Heart left ventricle (tissue), 16 donors: ENCODE measurements around the gene CAPZA1. TPM values are rescaled to one million over a fixed set of nuclear protein-coding genes. Genes with fewer than 3 reads are reported as not detected.

Experiments
- ATAC-seq, 4 donors: fragments of 200-7000 bp; cut with Tn5 transposase; one replicate each; pipeline ENCODE4 v1.9.1; 2020 to 2022; ENCODE audit warnings: moderate library complexity in 4 of 4, mild to moderate bottlenecking in 3 of 4, moderate number of reproducible peaks in 1 of 4
- DNase-seq, 5 donors: peaks; one replicate each; pipeline ENCODE4 v3.0.0-alpha.2; 2020
- H3K27ac ChIP-seq, 12 donors: fragments of 200-600 bp; sonication (generic) in 4 of 12; one replicate each; pipeline versions ENCODE4 v1.5.0 to v1.8.0; 2016 to 2022; ENCODE audit warnings: mild to moderate bottlenecking in 2 of 12
- H3K27me3 ChIP-seq, 9 donors: fragments of 200-600 bp; sonication (generic) in 2 of 9; one replicate each; pipeline versions ENCODE4 v1.5.1 to v1.8.0; 2016 to 2022; ENCODE audit warnings: mild to moderate bottlenecking in 3 of 9
- H3K36me3 ChIP-seq, 9 donors: fragments of 200-600 bp; sonication (generic) in 2 of 9; one replicate each; pipeline versions ENCODE4 v1.5.0 to v1.8.0; 2018 to 2022; ENCODE audit warnings: mild to moderate bottlenecking in 2 of 9
- H3K4me1 ChIP-seq, 12 donors: fragments of 200-600 bp; sonication (generic) in 4 of 12; one replicate each; pipeline versions ENCODE4 v1.5.0 to v1.8.0; 2016 to 2022; ENCODE audit warnings: mild to moderate bottlenecking in 3 of 12
- H3K4me3 ChIP-seq, 12 donors: fragments of 200-600 bp; sonication (generic) in 4 of 12; one replicate each; pipeline versions ENCODE4 v1.5.0 to v1.8.0; 2017 to 2022; ENCODE audit warnings: mild to moderate bottlenecking in 9 of 12, moderate library complexity in 4 of 12
- H3K9me3 ChIP-seq, 12 donors: fragments of 200-600 bp; sonication (generic) in 4 of 12; one replicate each; pipeline versions ENCODE4 v1.5.0 to v1.8.0; 2016 to 2022; ENCODE audit warnings: mild to moderate bottlenecking in 1 of 12
- CTCF ChIP-seq, 12 donors: fragments of 200-600 bp; sonication (generic) in 4 of 12; IDR thresholded peaks; one replicate each; pipeline versions ENCODE4 v1.5.0 to v1.8.0; 2018 to 2022; ENCODE audit warnings: antibody characterized with exemption in 12 of 12, mild to moderate bottlenecking in 5 of 12
- POLR2A ChIP-seq, 2 donors: fragments of 450-650 bp; IDR thresholded peaks; one replicate each; pipeline ENCODE4 v1.6.1; 2017; ENCODE audit warnings: antibody characterized with exemption in 2 of 2, mild to moderate bottlenecking in 2 of 2, moderate library complexity in 2 of 2
- WGBS, 4 donors: extraction: QIAGEN DNeasy Blood & Tissue Kit in 2 of 4; methylation state at CpG; one replicate each; pipeline versions ENCODE4 v1.1.5 to v1.1.7; 2013 to 2018; 5-methylcytosine and 5-hydroxymethylcytosine counted together
- intact Hi-C, 10 donors: fragments of 100-400 bp; cut with DNase I; formaldehyde crosslinking; loops; one replicate each; pipeline versions ENCODE4 v1.11.1 to v1.14.2; 2022
- polyA plus RNA-seq, 2 donors: library from polyadenylated mRNA; stranded (reverse); fragments of 200-250 nt; gene quantifications; one replicate each; pipeline ENCODE4 v1.2.3, GENCODE V29; 2013
- total RNA-seq, 9 donors: library from RNA; depleted of rRNA in 2 of 9; stranded (reverse); fragments of >200 nt in 2 of 9; fragmentation: NEBNext Ultra II Directional in 3 of 9; extraction: Animal tissue kit (Norgen Biotek cat#: 25700) in 3 of 9; gene quantifications; one replicate each; pipeline versions ENCODE4 v1.1.0 to v1.2.4, GENCODE V29; 2016 to 2023
- donor health status: ischemic (EF 13 %, LVEDD 7.1; RV severe dilation, severe dysfunction).
- donor health status: healthy with polysubstance abuse.
- donor health status: DM: no; HTN: yes; CAD: no.
- donor health status: DM: no; HTN: no; CAD: no.
- donor health status: ischemic (EF 25% LVEDD 6.9; RV normal size, moderate dysfunction).
- donor health status: ischemic (EF 25% LVEDD 5.7; RV mildly dilated, moderate dysfunction).
- donor health status: healthy.
- donor health status: DM: yes; HTN: yes; CAD: no.
- donor health status: ischemic (EF 35%, LVEDD 5.7; RV mildly dilated, moderate dysfunction).
- donor health status: nonischemic (EF 11% LVEDD 7.7; RV severe dilation, severe dysfunction).
- donor health status: DM: yes; HTN: yes; CAD: no.
- donor health status: PGD.
- donor health status: ischemic (EF 29% LVEDD 5.4; RV normal size, mild dysfunction).
- donor health status: nonischemic (EF 23%, LVEDD 6.1; RV moderate dilation, normal function).

CAPZA1 gene
- total and polyA plus RNA-seq, 11 donors = 17.0 to 98.4 (median 32.6) TPM

GRCh38 chr1:112676543-112676942, 56.9 kb downstream of the CAPZA1 start:
- peak overlapping the region in 1 of 12 donors; percentile 97 for H3K4me3 ChIP-seq
- H3K27me3 ChIP-seq = no peaks in the 10 kb centered on the region
- peaks cover 0 to 14% (median 6%) of the 10 kb centered on the region in 9 donors for H3K36me3 ChIP-seq
- H3K9me3 ChIP-seq = no peaks in the 10 kb centered on the region
- no peak for DNase-seq
- no peak for ATAC-seq
- 88 to 96% (median 94%) methylated on average over 3 of the region's 3 CpGs for WGBS, 4 donors
- no peak overlapping the region for H3K27ac ChIP-seq
- intact Hi-C loops = loop anchor here in 4 of 10 donors (5.0 to 10.0 kb wide), 4 partner anchors 52 to 282 kb away; partner anchors contain the start of genes CTTNBP2NL (in 2 of the 4), WNT2B (in 2 of the 4), CAPZA1 (in 1 of the 4) and ST7L (in 1 of the 4)
- H3K4me1 ChIP-seq = peaks cover 0 to 39% (median 24%) of the 10 kb centered on the region in 12 donors
- TF ChIP-seq CTCF (IDR thresholded peaks at IDR 0.05) = no peak
- TF ChIP-seq POLR2A (IDR thresholded peaks at IDR 0.05) = no peak

GRCh38 chr1:112677501-112677900, 57.9 kb downstream of the CAPZA1 start:
- TF ChIP-seq CTCF (IDR thresholded peaks at IDR 0.05) (no peak), POLR2A (IDR thresholded peaks at IDR 0.05) (no peak)
- peaks cover 0 to 4% (median 0%) of the 10 kb centered on the region in 9 donors for H3K36me3 ChIP-seq
- intact Hi-C loops = loop anchor here in 4 of 10 donors (5.0 to 10.0 kb wide), 4 partner anchors 53 to 283 kb away; partner anchors contain the start of genes CTTNBP2NL (in 2 of the 4), WNT2B (in 2 of the 4), CAPZA1 (in 1 of the 4) and ST7L (in 1 of the 4)
- no peak overlapping the region for H3K27ac ChIP-seq
- ATAC-seq (no peak), DNase-seq (no peak)
- 97 to 99% (median 98%) methylated on average over 4 of the region's 4 CpGs for WGBS, 4 donors
- no peaks in the 10 kb centered on the region for H3K27me3 ChIP-seq
- no peaks in the 10 kb centered on the region for H3K9me3 ChIP-seq
- H3K4me3 ChIP-seq = no peak overlapping the region
- peaks cover 0 to 39% (median 24%) of the 10 kb centered on the region in 12 donors for H3K4me1 ChIP-seq

GRCh38 chr1:112678605-112679004, 59.0 kb downstream of the CAPZA1 start:
- no peak for ATAC-seq
- no peaks in the 10 kb centered on the region for H3K9me3 ChIP-seq
- H3K4me3 ChIP-seq = no peak overlapping the region
- no peak for TF ChIP-seq POLR2A (IDR thresholded peaks at IDR 0.05)
- TF ChIP-seq CTCF (IDR thresholded peaks at IDR 0.05) = no peak
- peaks cover 0 to 4% (median 0%) of the 10 kb centered on the region in 9 donors for H3K36me3 ChIP-seq
- peak overlapping the region in 2 of 12 donors; percentile 26 to 28 for H3K27ac ChIP-seq
- no peak for DNase-seq
- WGBS, 4 donors = 70 to 79% (median 76%) methylated on average over 3 of the region's 3 CpGs
- peaks cover 0 to 35% (median 18%) of the 10 kb centered on the region in 12 donors for H3K4me1 ChIP-seq
- intact Hi-C loops = loop anchor here in 5 of 10 donors (2.0 to 10.0 kb wide), 5 partner anchors 14 to 284 kb away; partner anchors contain the start of genes CTTNBP2NL (in 2 of the 5), WNT2B (in 2 of the 5), CAPZA1 (in 1 of the 5) and ST7L (in 1 of the 5)
- H3K27me3 ChIP-seq = no peaks in the 10 kb centered on the region

- Histone ChIP-seq H3K9me3 (no peaks in the 10 kb centered on the region), H3K4me1 (peaks cover 0 to 32% (median 4%) of the 10 kb centered on the region in 12 donors), H3K27ac (no peak overlapping the region), H3K4me3 (no peak overlapping the region), H3K27me3 (no peaks in the 10 kb centered on the region), H3K36me3 (peaks cover 0 to 22% (median 15%) of the 10 kb centered on the region in 9 donors)
- no peak for DNase-seq
- TF ChIP-seq POLR2A (IDR thresholded peaks at IDR 0.05) = no peak
- no peak for TF ChIP-seq CTCF (IDR thresholded peaks at IDR 0.05)
- WGBS, 4 donors = 87 to 93% (median 89%) methylated on average over 5 of the region's 5 CpGs
- intact Hi-C loops = no loop called here
- ATAC-seq = no peak
Observed at GRCh38 chr1:112685913-112686312, 66.3 kb downstream of the CAPZA1 start.
